ENCODE data around the gene DAW1.
"Not testable (repeated sequence)": the region's sequence is repeated elsewhere in the genome, so short reads cannot be mapped to it uniquely, and the experiment has no call there.

DAW1 gene

GRCh38 chr2:227932001-227932400 is 60.6 kb downstream of the DAW1 start:
- DNase-seq = no peak

DNA sequence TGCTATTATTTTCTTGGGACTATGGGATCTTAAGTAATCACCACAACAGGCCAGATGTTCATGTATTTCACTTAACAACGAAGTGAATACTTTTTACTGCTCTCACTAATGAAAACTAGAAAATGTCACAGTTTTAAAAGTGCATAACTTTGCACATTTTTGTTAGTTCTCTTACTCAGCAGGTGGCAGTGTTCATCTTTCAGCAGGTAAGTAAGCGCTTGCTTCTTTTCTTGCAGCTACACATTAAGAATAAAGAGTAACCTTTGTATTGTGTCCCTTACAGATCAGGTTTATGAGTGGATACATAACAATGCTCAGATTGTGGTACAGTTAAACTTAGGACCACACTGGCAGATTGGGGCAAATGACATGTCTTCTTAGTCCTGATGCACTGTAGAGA is 61.0 kb downstream of the DAW1 start:
- no peak for DNase-seq

- DNase-seq = no peak
Measured at GRCh38 chr2:227933884-227934283, 62.5 kb downstream of the DAW1 start.

DNA sequence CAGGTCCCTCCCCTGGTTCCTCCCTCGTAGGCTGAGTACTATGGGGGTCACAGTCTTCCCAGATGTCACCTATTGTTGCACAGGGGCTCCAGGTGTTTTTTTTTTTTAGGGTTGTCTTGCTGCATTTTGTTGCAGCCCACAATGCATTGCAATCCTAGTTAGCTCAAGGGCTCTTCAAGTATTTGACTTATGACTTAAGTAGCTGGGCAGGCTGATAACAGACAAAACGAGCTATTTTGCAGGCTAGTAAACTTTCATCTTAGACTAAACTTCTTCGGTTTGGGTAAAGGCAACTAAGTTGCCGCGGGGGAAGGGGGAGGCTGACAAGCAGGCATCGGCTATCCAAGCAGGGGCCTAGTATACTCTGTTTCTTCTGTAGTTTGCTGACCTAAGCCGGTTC is 64.8 kb downstream of the DAW1 start:
- DNase-seq = not testable (repeated sequence)

DNA sequence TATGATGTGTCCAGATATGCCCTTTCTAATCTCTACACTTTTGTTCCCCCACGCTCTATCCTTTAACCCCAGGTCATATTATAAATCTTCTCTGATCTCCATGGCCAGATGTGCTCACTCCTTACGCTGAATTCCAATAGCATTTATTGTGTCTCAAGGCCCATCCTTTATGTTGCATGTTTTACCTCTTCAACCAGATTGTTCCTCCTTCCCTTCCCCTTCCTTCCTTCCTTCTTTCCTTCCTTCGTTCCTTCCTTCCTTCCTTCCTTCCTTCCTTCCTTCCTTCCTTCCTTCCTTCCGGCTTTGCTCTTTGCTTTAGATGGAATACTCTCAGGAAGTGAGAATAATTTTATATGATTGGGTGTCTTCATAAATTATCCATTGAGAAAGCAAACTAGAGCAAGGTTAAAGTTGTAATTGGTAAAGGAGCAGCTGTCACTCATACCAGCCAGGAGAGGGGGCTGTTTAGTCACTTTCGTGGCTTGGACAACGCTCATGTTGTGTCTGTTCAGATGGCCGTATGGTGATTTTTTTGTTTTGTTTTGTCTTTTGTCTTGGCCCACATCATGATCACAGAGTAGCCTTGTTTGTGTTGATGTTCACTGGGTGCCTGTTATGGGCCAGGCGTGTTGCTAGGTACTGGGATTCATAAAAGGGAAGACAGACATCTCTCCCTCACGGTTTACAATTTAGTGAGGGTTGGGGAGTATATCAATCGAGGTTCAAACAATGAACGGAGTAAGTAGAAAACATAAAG is 68.0 kb downstream of the DAW1 start:
- peak; percentile 62 to 64 for DNase-seq

GRCh38 chr2:227942021-227942420 is 70.6 kb downstream of the DAW1 start:
- no peak for DNase-seq

- no peak for DNase-seq
Measured at GRCh38 chr2:227942965-227943364, 71.5 kb downstream of the DAW1 start.

DNA sequence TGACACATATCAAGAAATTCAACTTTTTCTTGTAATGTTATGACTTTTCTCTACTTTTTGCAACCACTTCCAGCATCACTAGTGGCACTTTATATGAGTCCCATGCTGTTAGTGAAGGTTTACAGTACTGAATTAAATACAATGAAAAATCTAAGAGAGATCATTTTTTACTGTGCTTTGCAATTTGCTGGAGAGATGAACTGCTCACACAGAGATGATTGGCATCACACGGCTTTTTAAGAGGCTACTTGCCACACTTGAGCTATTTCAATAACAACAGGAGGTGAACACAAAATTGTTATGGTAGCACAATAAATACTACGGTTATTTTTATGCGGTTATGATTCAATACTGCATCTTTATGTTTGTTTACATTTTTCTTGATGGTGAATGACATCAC is 88.9 kb downstream of the DAW1 start:
- DNase-seq = no peak

DNA sequence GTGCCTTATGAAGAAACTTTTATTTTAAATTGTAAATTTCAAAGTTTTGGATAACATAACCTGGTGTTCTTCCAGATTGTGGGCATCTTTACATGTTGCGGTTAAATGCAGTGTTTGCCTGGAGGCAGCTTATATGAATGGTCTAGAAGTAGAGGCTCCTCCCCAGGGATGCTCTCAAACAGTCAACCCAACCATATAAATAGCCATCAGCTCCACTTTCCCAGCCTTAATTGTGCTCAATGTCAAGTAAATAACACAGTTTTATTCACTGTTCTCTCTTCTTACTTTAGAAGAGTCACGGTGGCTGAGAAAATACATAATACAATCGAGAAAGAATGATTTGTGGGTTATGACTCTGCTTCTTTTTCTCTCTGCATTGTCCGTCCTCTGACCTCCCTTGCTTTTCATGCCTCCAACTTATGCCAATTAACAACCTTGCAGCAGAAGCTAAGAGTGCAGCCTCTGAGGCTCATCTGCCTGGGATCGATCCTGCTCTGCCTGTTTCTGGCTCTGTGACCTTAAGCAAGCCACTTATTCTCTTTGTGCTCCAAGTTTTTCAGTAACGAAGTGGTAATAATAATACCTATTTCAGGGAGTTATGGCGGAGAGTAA is 100.3 kb downstream of the DAW1 start:
- no peak for DNase-seq

GRCh38 chr2:227973241-227973640 is 101.8 kb downstream of the DAW1 start:
- no peak for DNase-seq
